B cell (primary cell): ENCODE measurements around the gene WDR53.

Source experiments
- CTCF ChIP-seq: fragments of 200-600 bp; IDR thresholded peaks from one replicate; pipeline ENCODE4 v1.8.0; 2022; ENCODE audit warnings: antibody characterized with exemption, mild to moderate bottlenecking
- EZH2 ChIP-seq: IDR thresholded peaks from 2 replicates; pipeline ENCODE4 v1.6.1; 2012; ENCODE audit warnings: borderline replicate concordance, low read depth, mild to moderate bottlenecking, moderate library complexity, low read length; ENCODE audit not compliant: insufficient read depth, poor library complexity, severe bottlenecking

GRCh38 chr3:196599734-196600128 lies 31.4 kb upstream of the WDR53 start:
- TF ChIP-seq CTCF, result no peak
- TF ChIP-seq EZH2, result no peak
